Erythroblast (primary cell): ENCODE results near the gene FAU.

Source experiments
- GATA1 ChIP-seq: IDR thresholded peaks from 2 replicates; pipeline ENCODE4 v1.6.1; 2011; ENCODE audit warnings: low read depth, mild to moderate bottlenecking, control low read depth, low read length, moderate library complexity
- POLR2A ChIP-seq: IDR thresholded peaks from 2 replicates; pipeline ENCODE4 v1.6.1; 2011; ENCODE audit warnings: mild to moderate bottlenecking, low read length

DNA sequence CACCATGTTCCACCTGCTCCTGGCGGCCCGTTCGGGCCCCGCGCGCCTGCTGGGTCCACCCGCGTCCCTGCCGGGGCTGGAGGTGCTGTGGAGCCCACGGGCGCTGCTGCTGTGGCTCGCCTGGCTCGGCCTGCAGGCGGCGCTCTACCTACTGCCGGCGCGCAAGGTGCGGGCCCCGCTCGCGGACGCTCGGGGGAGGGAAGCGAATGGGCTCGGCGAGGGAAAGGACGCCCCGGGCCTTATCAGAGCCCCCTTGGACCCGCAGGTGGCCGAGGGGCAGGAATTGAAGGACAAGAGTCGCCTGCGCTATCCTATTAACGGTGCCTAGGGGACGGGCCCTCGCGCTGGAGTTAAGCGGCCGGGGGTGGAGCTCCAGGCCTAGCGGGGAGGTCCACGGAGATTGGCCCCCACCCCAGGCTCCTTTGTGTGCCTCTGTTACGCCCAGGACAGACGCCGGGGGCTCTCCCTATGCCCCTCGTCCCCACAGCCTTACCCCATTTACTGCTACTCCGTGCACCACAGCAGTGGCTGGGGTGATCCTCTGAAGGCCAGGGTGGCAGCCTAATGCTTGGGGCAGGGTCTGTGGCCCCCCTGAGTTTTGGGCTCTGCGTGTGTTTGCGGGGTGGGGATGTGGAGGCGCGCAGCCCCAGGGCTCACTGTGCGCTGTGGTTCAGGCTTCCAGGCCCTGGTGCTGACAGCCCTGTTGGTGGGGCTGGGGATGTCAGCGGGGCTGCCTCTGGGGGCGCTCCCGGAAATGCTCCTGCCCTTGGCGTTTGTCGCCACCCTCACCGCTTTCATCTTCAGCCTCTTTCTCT is 9.2 kb downstream of the FAU start:
- peak; percentile 22 for TF ChIP-seq POLR2A
- no peak for TF ChIP-seq GATA1
